Right lung (tissue), 5 donors: ENCODE data around the gene RPL26. TPM values are rescaled to one million over a fixed set of nuclear protein-coding genes. Genes with fewer than 3 reads are reported as not detected.

Source experiments
- DNase-seq, 2 donors: peaks; one replicate each; pipeline ENCODE4 v3.0.0-alpha.2; 2013
- polyA plus RNA-seq, 5 donors: library from polyadenylated mRNA; unstranded; fragments of 120-200 nt; gene quantifications; one replicate each; pipeline versions ENCODE4 v1.2.1 to v1.2.3, GENCODE V29; 2013; ENCODE audit warnings: inconsistent platforms in 1 of 5, low replicate concordance in 1 of 5; ENCODE audit not compliant: insufficient read length in 5 of 5, insufficient read depth in 1 of 5

RPL26 gene
- polyA plus RNA-seq, 5 donors: 3,093 to 4,232 (median 3,272) TPM

- no peak for DNase-seq
Observed at GRCh38 chr17:8337802-8338752, 44.9 kb downstream of the RPL26 start.

- DNase-seq: no peak
Observed at GRCh38 chr17:8333281-8333680, 49.7 kb downstream of the RPL26 start.

- DNase-seq: no peak
Observed at GRCh38 chr17:8332688-8333087, 50.3 kb downstream of the RPL26 start.

- DNase-seq: no peak
Observed at GRCh38 chr17:8332128-8332527, 50.9 kb downstream of the RPL26 start.

Other genes with a start within 250 kb of the RPL26 start
- 10 to 100 TPM; 23.0 to 61.4 (median 37.7) TPM for gene PER1, start 230.8 kb downstream of the RPL26 start, polyA plus RNA-seq
- gene VAMP2, start 220.2 kb downstream of the RPL26 start, polyA plus RNA-seq: 100 to 1,000 TPM in 3 of 5 donors, 10 to 100 TPM in 2; 82.8 to 114 (median 104) TPM
- gene TMEM107, start 206.8 kb downstream of the RPL26 start, polyA plus RNA-seq: 10 to 100 TPM; 15.7 to 22.5 (median 20.1) TPM
- gene BORCS6, start 193.0 kb downstream of the RPL26 start, polyA plus RNA-seq: 1 to 10 TPM; 2.4 to 4.9 (median 3.0) TPM
- 10 to 100 TPM; 25.4 to 47.8 (median 35.6) TPM for gene AURKB, start 172.6 kb downstream of the RPL26 start, polyA plus RNA-seq
- 10 to 100 TPM; 22.9 to 39.4 (median 29.5) TPM for gene CTC1, start 135.1 kb downstream of the RPL26 start, polyA plus RNA-seq
- 10 to 100 TPM; 27.5 to 44.1 (median 37.1) TPM for gene PFAS, start 133.9 kb downstream of the RPL26 start, polyA plus RNA-seq
- 10 to 100 TPM; 21.1 to 34.5 (median 28.4) TPM for gene RANGRF, start 94.5 kb downstream of the RPL26 start, polyA plus RNA-seq
- gene SLC25A35, start 87.8 kb downstream of the RPL26 start, polyA plus RNA-seq: 1 to 10 TPM; 2.7 to 4.6 (median 3.6) TPM
- 10 to 100 TPM; 28.7 to 45.2 (median 34.9) TPM for gene ARHGEF15, start 73.0 kb downstream of the RPL26 start, polyA plus RNA-seq
- not detected for gene ODF4, start 43.4 kb downstream of the RPL26 start, polyA plus RNA-seq
- gene RNF222, start 14.6 kb upstream of the RPL26 start, polyA plus RNA-seq: under 1 TPM in 4 of 5 donors, not detected in 1; 0.05 to 0.07 (median 0.06) TPM
- gene NDEL1, start 52.7 kb upstream of the RPL26 start, polyA plus RNA-seq: 10 to 100 TPM; 58.3 to 85.4 (median 73.4) TPM
- 100 to 1,000 TPM; 138 to 176 (median 152) TPM for gene MYH10, start 247.5 kb upstream of the RPL26 start, polyA plus RNA-seq